Peyer's patch (tissue), 4 donors: ENCODE results near the gene KRT16. TPM values are rescaled to one million over a fixed set of nuclear protein-coding genes. Genes with fewer than 3 reads are reported as not detected.

ENCODE experiments used
- DNase-seq, 3 donors: peaks; one replicate each; pipeline ENCODE4 v3.0.0-alpha.2; 2017 to 2019
- H3K27ac ChIP-seq, 4 donors: fragments of 200-600 bp; sonication (generic); one replicate each; pipeline ENCODE4 v1.5.1; 2016 to 2019
- H3K27me3 ChIP-seq, 2 donors: fragments of 200-600 bp; sonication (generic); one replicate each; pipeline ENCODE4 v1.5.1; 2019
- H3K36me3 ChIP-seq, 3 donors: fragments of 200-600 bp; sonication (generic); one replicate each; pipeline ENCODE4 v1.5.1; 2016 to 2019
- H3K4me1 ChIP-seq, 4 donors: fragments of 200-600 bp; sonication (generic); one replicate each; pipeline ENCODE4 v1.5.1; 2016 to 2019
- H3K4me3 ChIP-seq, 4 donors: fragments of 200-600 bp; sonication (generic); 1 replicate in 3 of 4; 2 replicates in 1 of 4; pipeline ENCODE4 v1.5.1; 2016 to 2019; ENCODE audit warnings: mild to moderate bottlenecking in 1 of 4
- H3K9me3 ChIP-seq, 4 donors: fragments of 200-600 bp; sonication (generic); one replicate each; pipeline ENCODE4 v1.5.1; 2016 to 2019; ENCODE audit warnings: mild to moderate bottlenecking in 1 of 4
- POLR2A ChIP-seq, 2 donors: fragments of 450-650 bp; IDR thresholded peaks; one replicate each; pipeline ENCODE4 v1.5.1; 2017; ENCODE audit warnings: antibody characterized with exemption in 2 of 2, mild to moderate bottlenecking in 2 of 2, moderate library complexity in 2 of 2
- total RNA-seq, 4 donors: library from RNA; depleted of rRNA; stranded (reverse); fragments of >200 nt; gene quantifications; one replicate each; pipeline ENCODE4 v1.1.0, GENCODE V29; 2016
- TF ChIP-seq, protein P1 (sequence below), 6 experiments: fragments of 450-650 bp in 4 of 6; fragments of 200-600 bp in 2 of 6; sonication (generic) in 1 of 6; IDR thresholded peaks; one replicate each; pipeline ENCODE4 v1.5.1; 2017 to 2019; ENCODE audit warnings: antibody characterized with exemption in 6 of 6, mild to moderate bottlenecking in 3 of 6, moderate library complexity in 1 of 6

The KRT16 gene
- total RNA-seq, 4 donors from 2014 or later, result not detected

DNA sequence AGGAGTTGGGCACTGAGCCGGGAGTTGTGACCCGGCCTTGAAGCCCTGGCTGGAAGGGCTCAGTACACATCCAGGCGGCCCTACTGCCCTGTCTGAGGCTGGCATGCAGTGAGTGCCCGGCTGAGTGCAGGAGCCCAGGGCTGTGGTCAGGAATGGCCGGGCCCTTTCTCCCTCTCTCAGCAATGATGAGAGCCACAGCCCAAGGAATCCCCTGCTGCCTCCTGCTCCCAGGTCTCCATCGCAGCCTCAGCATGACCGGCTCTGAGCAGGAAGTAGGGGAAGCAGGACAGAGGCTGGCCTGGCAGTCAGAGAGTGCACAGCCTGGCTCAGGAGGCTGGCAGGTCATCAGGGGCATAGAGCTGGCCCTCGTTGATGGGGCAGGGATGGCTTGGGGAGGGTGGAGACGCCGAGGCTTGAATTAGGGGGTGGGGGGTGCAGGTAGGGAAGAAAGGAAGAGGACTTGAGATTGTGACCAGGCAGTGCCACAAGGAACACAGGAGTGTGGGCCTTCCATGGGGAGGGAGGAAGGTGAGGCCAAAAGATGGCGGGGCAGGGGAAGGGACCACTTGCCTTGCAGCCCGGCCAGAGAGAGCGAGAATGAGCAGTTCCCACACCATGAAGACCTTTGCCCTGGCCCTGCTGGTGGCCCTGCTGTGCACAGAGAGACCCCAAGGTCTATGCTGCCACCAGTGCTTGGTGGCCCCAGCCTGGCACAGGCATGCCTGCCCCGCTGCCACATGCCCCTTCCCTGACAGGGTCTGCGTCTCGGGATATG lies 43.9 kb upstream of the KRT16 start:
- peak in 1 of 3 donors; percentile 69 for DNase-seq
- Histone ChIP-seq H3K4me1 (peaks cover 0 to 58% (median 17%) of the 10 kb centered on the region in 4 donors), H3K9me3 (no peaks in the 10 kb centered on the region)

DNA sequence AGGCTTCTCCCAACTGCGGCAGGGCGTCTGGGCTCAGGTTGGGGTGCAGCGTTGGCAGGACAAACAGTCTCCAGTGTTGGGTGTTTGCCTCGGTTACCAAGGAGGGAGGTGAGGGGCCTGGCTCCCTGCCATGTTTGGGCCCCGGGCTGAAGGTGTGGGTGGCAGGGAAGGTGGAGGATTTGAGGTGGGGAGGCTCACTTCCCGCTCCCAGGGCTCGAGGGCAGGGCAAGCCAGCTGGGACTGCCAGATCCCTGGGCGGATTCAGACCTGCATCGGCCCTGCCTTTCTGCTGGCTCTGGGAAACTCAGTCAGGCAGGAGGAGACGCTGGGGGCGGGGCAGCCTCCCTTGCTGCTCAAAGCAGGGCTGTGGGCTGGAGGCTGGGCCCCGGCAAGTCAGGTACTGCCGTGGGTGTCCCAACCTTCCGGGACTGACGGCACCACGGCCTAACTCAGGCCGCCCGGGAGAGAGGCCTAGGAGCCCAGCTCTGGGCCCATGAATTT lies 43.1 kb upstream of the KRT16 start:
- Histone ChIP-seq H3K4me3 (no peak overlapping the region), H3K9me3 (no peaks in the 10 kb centered on the region), H3K27me3 (no peaks in the 10 kb centered on the region), H3K27ac (peak overlapping the region in 3 of 4 donors; percentile 90 to 99 (median 99)), H3K4me1 (peaks cover 0 to 66% (median 19%) of the 10 kb centered on the region in 4 donors), H3K36me3 (no peaks in the 10 kb centered on the region)
- peak; percentile 60 to 91 for TF ChIP-seq POLR2A (IDR thresholded peaks at IDR 0.05)
- TF ChIP-seq, protein P1, sequence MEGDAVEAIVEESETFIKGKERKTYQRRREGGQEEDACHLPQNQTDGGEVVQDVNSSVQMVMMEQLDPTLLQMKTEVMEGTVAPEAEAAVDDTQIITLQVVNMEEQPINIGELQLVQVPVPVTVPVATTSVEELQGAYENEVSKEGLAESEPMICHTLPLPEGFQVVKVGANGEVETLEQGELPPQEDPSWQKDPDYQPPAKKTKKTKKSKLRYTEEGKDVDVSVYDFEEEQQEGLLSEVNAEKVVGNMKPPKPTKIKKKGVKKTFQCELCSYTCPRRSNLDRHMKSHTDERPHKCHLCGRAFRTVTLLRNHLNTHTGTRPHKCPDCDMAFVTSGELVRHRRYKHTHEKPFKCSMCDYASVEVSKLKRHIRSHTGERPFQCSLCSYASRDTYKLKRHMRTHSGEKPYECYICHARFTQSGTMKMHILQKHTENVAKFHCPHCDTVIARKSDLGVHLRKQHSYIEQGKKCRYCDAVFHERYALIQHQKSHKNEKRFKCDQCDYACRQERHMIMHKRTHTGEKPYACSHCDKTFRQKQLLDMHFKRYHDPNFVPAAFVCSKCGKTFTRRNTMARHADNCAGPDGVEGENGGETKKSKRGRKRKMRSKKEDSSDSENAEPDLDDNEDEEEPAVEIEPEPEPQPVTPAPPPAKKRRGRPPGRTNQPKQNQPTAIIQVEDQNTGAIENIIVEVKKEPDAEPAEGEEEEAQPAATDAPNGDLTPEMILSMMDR (IDR thresholded peaks at IDR 0.05), result peak in 1 of 6 experiments; percentile 13
- DNase-seq, result peak in 2 of 3 donors; percentile 93 to 95

More for the DNA sequence above, 43.9 kb upstream of the KRT16 start:
- H3K4me3 ChIP-seq, result no peak overlapping the region
- no peaks in the 10 kb centered on the region for H3K27me3 ChIP-seq
- peak overlapping the region in 3 of 4 donors; percentile 90 to 99 (median 99) for H3K27ac ChIP-seq
- TF ChIP-seq POLR2A (IDR thresholded peaks at IDR 0.05), result no peak
- TF ChIP-seq, protein P1 (IDR thresholded peaks at IDR 0.05), result no peak
- no peaks in the 10 kb centered on the region for H3K36me3 ChIP-seq

DNA sequence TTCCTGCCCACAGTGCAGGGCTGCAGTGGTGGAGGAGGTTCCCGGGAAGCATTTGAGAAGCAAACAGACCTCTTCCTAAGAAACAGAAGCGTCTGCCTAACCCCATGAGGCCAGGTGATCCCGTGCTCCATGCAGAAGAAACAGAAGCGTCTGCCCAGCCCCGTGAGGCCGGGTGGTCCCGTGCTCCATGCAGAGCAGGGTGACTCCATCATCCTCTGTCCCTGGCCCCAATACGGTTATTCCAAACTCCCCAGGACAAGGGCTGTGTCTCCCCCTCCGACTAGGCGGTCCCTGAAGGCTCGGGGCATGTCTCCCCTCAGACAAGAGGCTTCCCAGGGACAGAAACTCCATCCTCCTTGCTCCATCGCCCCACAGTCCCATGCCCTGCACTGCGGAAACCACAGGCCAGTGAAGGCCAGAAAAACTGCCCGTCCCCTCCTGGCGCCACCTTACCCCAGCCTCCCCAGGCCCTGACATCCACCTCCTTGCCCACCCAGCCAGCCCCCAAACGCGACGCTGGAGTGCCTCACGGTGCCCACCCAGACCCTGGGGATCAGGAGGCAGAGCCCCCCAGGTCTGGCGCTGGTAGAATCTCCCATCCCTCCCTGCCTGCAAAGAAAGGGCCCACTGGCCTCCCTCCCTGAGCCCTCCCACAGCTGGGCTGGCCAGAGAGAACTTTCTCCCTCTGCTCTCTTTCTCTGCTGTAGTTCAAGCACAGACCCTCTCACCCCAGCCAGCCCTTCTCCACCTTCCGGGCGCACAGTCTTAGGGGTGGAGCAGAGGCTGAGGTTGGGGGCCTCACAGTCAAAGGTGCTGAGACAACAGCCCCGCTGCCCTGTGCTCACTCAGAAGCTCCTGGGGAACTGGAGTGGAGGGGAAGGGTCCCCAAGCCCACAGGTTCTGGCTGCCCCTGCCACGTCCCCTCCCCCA lies 42.4 kb upstream of the KRT16 start:
- Histone ChIP-seq H3K9me3 (no peaks in the 10 kb centered on the region), H3K4me1 (peaks cover 0 to 70% (median 21%) of the 10 kb centered on the region in 4 donors), H3K36me3 (no peaks in the 10 kb centered on the region), H3K27me3 (no peaks in the 10 kb centered on the region), H3K4me3 (no peak overlapping the region), H3K27ac (peak overlapping the region in 3 of 4 donors; percentile 90 to 99 (median 99))
- TF ChIP-seq, protein P1 (IDR thresholded peaks at IDR 0.05), result no peak
- no peak for TF ChIP-seq POLR2A (IDR thresholded peaks at IDR 0.05)
- peak in 1 of 3 donors; percentile 57 for DNase-seq

DNA sequence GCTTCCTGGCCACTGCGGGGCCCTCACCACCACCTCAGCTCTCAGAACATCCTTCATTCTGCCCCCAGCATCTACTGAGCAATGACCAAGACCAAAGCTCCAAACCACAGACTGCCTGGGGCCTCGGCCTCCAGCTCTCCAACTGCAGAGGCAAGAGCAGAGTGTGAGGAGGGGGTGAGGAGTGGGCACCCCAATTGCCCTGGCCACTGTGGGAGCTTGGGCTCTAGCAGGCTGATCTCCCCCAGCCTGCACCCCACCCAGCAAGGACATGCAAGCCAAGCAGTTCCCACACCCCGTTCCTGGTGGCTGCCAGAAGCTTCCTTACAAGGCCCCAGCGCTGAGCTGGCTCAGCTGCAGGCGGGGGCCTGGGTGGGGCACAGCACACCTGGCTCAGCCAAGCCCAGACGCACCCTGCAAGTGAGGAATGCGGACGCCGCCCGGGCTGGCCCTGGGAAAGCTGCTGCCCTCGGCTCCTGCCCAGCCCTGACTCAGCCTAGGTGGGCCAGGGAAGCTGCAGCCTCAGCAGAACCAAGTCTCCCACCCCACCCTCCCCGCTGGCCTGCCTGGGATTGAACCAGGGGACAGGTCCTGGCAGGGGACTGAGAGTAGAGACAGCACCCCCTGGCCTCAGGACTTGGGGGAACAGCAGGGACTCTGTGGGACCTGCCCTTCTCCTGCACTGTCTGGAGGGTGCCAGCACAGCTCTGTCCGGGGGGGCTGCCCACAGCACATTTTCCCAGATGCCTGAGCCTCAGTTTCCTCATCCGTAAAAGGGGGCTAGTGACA lies 41.5 kb upstream of the KRT16 start:
- H3K27ac ChIP-seq, result peak overlapping the region in 3 of 4 donors; percentile 90 to 99 (median 99)
- no peaks in the 10 kb centered on the region for H3K27me3 ChIP-seq
- DNase-seq, result peak in 2 of 3 donors; percentile 95 to 98
- H3K36me3 ChIP-seq, result no peaks in the 10 kb centered on the region
- no peak overlapping the region for H3K4me3 ChIP-seq
- peak; percentile 43 to 82 for TF ChIP-seq POLR2A (IDR thresholded peaks at IDR 0.05)
- TF ChIP-seq, protein P1 (IDR thresholded peaks at IDR 0.05), result no peak
- no peaks in the 10 kb centered on the region for H3K9me3 ChIP-seq
- H3K4me1 ChIP-seq, result peaks cover 0 to 73% (median 22%) of the 10 kb centered on the region in 4 donors
